ENCODE data around the gene MRPL14.
"Not testable (repeated sequence)": the region's sequence is repeated elsewhere in the genome, so short reads cannot be mapped to it uniquely, and the experiment has no call there.

Gene MRPL14

GRCh38 chr6:44096612-44097011, 30.6 kb downstream of the MRPL14 start:
- no peak for DNase-seq

- not testable (repeated sequence) for DNase-seq
Measured at GRCh38 chr6:44095243-44095623, 32.0 kb downstream of the MRPL14 start.

- DNase-seq = no peak
Measured at GRCh38 chr6:44094403-44095242, 32.6 kb downstream of the MRPL14 start.

- DNase-seq = no peak
Measured at GRCh38 chr6:44093750-44094402, 33.4 kb downstream of the MRPL14 start.

DNA sequence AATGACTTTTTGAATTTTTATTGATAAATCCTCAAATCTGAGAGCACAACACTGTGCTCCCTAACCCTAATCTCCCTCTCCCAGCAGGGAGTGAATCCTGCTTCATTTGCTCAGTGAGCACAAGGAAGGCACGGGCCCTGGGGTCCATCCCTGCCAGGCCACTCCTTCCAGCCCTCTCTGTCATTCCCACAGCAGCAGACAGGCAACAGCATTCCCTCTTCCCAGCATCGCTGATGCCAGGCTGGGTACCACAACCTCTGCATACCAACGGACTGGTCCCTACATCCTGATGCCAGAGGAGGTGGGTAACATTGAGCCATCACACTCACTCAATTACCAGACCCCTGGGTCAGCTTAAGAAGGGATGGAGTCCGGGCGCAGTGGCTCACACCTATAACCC, 34.2 kb downstream of the MRPL14 start:
- DNase-seq = no peak

- no peak for DNase-seq
Measured at GRCh38 chr6:44091981-44092884, 35.0 kb downstream of the MRPL14 start.

- DNase-seq = not testable (repeated sequence)
Measured at GRCh38 chr6:44091356-44091755, 35.9 kb downstream of the MRPL14 start.

GRCh38 chr6:44090465-44090864, 36.8 kb downstream of the MRPL14 start:
- no peak for DNase-seq

DNA sequence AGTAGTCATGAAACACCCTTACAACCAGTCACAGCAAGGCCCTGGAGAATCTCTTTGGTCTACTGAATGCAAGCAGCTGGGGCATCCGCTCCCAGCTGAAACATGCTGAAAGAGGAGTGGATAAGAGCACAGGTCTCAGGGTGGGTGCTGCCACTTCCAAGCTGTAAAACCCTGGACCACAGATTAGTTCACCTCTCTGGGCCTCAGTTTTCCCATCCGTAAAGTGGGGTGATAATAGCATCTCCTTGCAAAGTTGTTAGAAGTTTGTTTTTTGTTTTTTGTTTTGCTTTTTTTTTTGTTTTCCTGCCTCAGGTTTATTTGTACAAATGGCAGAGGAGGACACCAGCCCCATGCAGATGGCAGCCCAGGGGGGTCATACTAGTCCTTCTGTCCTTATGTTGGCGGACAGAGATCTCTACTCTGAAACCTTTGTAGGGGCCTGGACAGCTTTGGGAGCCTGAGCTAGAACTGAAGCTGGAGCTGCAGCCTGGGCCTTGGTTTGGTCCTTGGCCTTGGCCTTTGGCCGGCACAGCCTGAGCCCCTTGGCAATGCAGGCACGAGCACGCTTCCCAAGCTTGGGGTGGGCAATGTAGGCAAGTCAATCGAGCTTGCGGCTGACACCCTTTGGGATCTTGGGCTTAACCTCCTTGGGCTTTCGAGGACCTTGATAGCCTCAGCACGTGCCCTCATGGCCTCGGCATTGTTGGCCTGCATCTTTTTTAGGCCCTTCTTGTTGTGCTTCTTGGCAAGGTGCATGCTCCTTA, 38.2 kb downstream of the MRPL14 start:
- DNase-seq = no peak

- DNase-seq = no peak
Measured at GRCh38 chr6:44087623-44088022, 39.6 kb downstream of the MRPL14 start.

- DNase-seq = no peak
Measured at GRCh38 chr6:44086931-44087574, 40.2 kb downstream of the MRPL14 start.

GRCh38 chr6:44085219-44085618, 42.0 kb downstream of the MRPL14 start:
- DNase-seq = no peak

DNA sequence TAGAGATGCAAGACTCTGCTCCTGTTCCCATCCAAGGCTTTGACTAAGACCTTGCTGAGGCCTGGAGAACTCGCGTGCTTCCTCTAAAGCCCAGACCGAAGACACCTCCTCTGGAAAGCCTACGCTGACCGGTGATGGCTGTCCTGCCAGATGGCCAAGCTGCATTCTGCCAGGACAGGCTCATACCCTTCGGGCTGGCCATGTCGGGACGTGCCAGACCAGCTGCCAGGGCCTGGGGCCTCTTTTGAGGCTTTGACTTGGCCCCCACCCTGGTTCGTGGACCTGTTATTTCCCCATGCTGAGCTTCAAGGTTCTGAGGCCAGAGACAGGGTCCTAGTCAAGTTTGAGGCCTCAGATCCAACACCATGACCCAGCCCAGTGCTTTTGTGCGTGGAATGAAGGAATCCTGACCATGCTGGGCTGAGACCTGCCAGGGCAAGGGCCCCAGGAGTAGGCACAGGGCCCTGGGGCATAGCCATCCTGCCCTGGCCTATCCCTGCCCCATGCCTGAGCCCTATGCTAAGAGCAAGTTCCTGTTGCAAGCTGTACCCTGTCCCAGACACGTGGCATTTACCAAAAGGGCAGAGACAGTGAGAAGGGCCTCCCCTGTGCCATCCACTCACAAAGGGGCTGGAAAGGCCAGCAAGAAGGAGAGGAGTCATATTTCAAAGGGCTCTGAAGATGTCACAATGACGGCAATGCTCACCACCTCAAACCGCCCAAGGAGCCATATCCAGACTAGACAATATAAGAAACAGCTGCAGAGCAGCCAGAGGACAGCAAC, 42.8 kb downstream of the MRPL14 start:
- DNase-seq = no peak

- no peak for DNase-seq
Measured at GRCh38 chr6:44082872-44083321, 44.4 kb downstream of the MRPL14 start.

- DNase-seq = no peak
Measured at GRCh38 chr6:44081753-44082152, 45.5 kb downstream of the MRPL14 start.

DNA sequence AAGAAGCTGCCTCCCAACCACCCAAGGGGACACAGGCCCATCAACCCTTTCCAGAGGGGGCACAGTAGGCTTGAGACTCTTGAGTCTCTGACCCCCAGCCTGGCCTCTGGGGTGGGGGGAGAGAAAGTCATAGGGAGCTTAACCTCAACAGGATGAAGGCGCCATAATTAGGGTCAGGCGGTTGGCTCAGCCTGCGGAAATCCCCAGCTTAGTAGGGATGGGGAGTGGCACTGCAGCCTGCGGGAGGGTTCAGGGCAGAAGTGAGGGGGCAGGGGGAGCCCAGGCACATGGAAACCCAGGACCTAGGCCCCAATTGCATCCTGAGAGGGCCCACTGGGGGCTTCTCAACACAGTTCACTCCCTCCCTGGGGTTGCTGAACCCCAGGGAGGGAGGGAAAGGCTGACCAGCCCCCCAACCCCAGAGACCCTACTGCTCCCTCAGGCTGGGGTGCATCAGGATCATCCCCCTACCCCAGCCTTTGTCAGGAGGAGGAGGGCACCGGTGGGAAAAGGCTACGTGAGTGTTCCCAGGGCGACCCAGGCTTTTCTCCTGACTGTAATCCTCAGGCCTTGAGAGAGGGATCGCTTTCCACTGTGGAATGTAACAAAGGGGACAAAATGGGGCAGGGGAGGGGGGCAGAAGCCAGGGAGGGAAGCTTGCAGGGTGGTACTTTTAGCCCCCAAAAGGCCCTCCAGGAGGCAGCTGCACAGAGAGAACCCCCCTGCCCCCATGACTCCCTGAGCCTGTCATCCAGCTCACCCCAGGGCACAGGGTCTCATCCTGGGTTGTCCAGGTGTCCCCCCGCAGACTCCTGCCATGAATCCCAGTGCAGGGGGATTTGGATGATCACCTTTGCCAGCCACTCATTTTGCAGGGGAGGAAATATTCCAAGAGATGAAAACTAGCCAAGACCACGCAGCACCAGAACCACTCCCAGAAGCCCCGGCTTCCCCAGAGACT, 46.4 kb downstream of the MRPL14 start:
- DNase-seq = no peak

DNA sequence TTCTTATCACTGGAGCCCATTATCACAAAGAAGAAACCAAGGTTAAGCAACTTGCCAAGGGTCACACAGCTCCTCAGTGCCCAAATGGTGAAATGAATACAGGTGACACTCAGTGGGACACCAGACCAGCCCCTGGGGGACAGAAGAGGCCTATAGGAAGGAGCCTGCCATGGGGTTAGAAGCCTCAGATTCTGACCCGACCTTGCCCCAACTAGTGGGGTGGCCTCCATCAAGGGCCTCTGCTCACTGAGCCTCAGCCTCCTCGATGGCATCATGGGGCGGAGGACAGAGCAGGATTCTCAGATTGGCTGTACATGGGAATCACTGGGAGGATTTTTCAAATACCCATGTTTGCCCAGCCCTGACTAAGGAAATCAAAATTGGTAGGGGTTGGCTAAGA, 47.6 kb downstream of the MRPL14 start:
- no peak for DNase-seq

GRCh38 chr6:44078827-44079671, 48.2 kb downstream of the MRPL14 start:
- no peak for DNase-seq
